GM21515 (cell line): ENCODE measurements around the gene KAZN.

Experiments used
- ATAC-seq: cut with Tn5 transposase; IDR thresholded peaks from one replicate; pipeline ENCODE4 v1.9.1; 2021; ENCODE audit not compliant: unreplicated experiment

Gene KAZN

DNA sequence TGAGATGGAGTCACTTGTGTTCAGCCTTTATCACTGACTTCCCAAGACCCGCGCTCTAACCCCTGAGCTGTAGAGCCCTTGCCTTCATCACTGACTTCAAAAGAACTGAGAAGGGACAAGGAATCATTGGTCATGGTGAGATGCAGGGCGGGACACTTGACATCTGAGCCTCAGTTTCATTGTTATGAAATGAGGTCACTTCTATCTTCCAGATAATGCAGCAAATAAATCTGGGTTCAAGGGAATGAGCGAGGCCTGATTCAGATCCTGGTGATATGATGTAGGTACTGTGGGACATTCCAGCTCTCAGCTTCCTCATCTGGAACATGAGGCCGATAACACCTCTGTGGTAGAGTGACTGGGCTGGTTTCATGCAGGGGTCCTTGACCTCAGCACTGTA, 13.8 kb downstream of the KAZN start:
- ATAC-seq, result no peak

DNA sequence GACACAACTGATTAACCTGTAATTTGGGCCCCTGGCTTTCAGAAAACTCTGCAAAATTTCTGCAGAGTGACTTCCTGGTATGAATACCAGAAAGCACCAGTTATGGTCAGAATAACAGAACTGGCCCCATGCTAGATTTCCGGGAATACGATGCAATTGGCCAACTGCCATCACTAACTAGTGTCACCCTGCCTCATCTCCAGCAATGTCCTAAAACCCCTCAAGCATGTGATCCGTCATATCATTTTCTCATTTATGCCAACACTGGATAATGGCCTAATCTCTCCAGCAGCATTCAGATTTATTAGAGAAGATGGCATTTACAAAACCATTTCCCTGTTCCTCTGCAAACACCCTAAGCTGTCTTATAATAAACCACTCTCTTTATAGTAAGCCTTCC, 15.4 kb downstream of the KAZN start:
- ATAC-seq, result no peak

DNA sequence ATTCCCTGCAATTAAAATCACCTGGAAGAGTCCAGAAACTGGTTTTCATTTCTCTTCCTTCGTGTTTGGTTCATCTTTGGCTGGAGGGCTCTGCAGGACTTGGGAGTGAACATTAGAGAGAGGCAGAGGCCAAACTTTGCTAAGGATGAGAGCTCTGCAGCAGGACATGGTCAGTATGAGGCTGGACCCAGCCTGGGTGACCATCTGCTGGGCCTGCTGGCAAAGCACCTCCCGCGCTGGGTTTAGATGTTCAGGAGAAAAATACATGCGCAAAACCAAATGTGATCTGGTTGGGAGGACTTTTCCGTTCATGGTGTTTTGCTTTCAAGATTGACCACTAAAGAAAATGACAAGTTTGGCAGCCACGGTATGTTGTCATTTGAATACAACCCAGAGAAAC, 15.9 kb downstream of the KAZN start:
- ATAC-seq, result no peak

DNA sequence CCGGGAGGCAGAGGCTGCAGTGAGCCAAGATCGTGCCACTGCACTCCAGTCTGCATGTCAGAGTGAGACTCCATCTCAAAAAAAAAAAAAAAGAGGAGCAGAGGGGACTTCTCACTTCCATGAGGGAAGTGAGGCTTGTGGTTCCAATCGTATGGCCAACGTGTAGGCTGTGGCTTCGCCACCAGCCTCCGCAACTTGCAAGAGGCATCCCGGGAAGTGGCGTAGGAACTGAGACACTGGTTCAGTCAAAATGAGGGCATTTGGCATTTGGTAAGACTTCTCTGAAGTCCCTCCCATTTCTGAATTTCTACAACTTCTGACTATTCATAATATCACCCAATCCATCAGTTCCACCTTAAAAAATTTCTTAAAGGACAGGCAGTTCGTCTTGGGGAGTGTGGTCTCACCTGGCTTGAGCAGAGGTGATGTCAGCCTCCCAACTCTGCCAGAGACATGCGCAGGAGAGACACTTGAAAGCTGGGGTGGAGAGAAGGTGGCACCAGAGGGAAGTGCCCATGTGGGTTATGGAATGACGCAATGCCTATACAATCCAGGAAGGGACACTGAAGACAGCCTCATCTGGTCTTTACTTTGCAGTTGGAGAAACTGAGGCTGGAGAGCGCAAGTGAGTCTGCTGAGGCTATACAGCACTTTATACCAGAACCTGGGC, 17.2 kb downstream of the KAZN start:
- no peak for ATAC-seq

DNA sequence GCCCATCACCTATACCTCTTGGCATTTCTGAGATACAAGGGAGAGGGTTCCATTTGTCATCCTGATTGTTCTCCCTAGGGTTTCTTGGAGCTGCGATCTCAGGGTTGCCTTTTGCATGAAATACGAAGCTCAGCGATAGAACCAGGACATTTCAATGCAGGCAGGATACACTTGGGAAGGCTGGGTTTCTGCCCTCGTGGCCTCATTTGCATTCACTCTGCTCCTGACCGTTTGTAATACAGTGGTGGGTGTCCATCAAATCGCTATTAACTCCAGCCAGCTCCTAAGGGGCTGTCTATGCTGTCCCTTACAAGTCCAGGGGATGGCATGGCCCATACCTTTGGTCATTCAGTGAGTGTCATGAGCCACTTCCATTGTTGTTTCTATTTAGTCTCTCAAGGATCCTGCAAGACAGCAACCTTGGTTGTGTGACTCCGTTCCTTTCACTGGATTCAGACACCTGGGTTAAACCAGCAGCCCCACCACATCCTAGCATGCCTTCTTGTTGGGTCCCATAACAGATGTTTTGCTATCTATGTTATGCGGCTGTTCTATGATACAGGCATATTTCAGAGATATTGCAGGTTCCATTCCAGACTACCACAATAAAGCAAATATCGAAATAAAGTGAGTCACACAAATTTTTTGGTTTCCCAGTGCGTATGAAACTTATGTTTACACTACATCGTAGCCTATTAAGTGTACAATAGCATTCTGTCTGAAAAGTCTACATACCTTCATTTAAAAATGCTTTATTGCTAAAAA, 18.3 kb downstream of the KAZN start:
- no peak for ATAC-seq

DNA sequence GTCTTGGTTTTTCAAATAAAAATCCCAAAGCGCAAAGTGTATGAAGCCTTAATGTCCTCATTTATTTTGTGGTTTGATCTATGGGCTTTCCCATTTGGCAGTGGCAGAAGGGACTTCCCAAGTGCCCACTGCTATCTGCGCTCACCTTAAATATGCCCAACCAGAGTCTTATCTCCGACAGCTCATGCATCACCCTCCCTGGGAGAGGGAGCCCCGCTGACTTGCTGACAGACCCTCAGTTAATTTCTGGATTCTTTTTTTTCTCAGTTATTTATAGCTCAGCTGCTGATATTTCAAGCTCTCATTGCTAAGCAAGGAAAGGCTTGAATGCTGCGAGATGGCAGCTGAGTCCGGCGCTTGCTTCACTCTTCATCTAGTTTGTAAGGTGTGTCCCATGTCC, 19.3 kb downstream of the KAZN start:
- ATAC-seq, result no peak

DNA sequence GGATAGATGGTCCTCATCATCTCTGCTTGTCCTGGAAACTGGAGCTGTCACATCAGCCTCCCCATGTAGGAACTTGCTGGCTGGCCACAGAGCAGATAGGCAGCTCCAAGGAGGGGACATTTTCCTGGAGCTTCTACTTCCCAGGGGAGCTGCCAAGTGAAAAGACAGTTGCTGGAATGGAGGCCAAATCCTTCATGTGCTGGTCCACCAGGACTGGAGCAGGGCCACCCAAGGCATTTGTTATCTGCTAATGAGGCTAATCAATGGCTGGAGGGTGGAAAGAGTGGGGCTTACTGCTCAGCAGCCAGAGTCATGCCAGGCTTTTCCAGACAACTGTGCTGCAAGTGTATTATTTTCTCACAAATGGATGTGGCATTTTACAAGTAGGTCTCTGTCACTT, 22.5 kb downstream of the KAZN start:
- ATAC-seq, result no peak

DNA sequence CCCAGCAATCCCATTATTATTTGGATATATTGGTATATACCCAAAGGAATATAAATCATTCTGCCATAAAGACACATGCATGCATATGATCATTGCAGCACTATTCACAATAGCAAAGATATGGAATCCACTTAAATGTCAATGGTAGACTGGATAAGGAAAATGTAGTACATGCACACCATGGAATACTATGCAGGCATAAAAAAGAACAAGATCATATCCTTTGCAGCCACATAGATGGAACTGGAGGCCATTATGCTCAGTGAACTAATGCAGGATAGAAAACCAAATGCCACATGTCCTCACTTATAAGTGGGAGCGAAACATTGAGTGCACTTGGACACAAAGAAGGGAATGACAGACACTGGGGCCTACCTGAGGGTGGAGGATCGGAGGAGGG, 24.6 kb downstream of the KAZN start:
- ATAC-seq, result no peak

DNA sequence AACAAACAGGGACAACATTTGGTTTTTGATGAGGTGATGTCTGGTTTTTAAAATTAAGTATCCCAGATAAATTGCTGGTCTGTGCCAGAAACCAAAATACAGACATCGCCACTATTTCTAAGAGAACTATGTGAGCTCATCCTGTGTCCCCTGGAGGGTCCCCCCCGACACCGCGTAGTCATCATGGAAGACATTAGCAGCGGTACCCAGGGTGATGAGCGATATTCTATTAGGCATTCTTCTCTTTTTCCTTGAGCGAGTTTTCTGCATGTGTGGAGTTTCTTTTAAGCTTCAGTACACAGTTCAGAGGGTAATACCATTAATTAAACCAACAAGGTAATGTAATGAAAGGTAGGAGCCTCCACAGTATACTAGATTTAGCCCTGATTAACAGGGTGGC, 26.5 kb downstream of the KAZN start:
- no peak for ATAC-seq

DNA sequence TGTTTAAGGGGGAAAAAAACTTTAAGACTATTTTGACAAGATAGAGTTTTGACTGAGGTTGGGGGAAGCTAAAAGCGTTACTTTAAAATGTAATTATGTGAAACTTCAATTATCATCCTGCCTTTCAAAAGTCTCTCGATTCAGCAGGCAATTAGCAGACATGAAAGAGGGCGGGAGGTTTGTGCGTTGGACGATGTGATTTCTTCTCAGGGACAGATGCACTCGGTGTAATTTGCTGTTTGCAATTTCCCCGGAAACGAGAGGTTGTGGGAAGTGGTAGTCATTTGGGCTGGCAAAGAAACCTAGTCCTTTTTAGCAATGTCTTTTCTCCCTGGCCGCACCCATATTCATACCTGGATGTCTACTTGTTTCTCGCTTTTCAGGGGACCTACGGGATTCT, 27.1 kb downstream of the KAZN start:
- ATAC-seq, result no peak

DNA sequence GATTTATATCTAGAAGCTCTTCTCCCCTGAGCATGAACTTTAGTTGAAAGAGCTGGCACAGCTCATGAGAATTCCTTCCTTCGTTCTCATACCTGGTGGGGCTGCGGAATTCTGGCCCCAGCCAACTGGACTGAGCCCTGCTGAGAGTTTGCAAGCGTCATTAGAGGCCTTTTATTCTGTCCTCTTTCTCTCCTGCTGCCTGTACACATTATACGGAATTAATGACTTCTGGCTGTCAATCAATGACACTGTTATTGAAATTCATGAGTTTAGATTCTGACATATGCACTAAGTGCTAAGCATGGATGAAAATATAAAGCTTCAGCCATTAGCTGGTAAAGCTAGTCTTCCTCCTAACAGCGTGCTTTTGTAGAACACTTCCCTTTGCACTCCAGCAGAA, 27.5 kb downstream of the KAZN start:
- ATAC-seq, result no peak

DNA sequence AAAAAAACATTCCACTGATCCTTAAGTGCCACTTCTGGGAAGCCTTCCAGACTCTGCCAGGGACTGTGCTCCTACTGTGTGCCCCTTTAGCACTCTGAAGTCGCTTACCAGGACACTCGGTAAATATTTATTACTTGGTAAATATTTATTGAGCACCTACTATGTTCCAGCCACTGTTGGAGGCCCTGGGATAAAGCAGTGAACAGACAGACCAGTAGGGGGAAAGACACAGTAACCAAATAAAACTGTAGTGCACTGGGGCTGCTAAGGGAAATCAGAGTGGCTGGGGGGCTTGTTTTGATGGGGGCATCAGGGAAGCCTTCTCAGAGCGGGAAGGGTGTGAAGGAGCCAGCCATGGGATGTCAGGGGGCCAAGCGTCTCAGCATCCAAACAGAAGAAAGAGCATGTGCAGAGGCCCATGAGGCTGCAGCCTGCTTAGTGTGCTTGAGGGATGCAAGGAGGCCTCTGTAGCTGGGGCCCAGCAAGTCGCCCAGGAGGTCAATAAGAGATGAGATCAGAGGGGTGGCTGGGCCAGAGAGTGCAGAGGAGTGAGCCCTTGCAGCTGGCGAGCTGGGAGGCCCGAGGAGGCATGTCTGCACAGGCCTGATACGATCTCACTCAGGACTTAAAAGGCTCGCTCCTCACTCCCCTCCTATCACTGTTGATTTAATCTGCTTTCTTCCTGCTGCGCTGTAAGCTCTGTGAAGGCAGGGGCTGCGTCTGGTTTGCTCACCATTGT, 28.6 kb downstream of the KAZN start:
- no peak for ATAC-seq

DNA sequence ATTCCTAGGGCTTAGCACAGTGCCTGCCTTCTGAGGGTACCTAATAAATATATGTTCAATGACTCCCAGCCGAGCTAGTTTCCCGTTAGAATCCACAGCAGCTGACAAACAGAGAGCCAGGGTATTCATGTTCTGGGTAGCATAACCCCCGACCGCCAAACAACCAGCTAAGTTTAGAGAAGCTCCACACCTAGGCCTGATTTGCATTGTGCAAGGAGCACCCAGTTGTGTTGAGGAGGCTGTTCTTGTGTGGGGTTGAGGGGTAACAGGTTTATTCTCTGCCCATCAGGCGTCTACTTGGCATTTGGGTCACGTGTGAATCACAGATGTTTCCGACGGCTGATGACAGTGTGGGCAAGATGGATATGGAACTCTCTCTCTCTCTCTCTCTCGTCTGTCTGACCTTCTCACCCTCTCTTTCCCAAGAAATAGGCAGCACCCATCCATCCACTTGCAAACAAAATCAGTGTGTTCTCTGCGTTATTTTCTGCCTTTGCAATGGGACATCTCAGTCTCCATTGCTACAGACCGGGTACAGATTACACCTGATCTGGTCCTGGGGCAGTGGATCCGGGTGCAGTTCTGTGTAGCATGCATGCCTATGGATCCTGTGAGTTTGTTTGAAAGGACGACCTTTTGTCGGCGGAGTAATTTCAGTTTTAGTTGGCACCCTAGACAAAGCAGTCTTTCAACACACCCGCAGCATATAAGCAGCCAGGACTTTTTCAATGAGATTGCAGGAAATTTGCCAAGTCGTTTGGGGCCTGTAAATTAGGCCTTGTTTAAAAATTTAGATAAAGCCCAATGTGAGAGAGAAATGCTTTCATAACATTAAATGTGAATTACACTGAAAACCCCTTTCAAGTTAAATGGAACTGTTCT, 29.4 kb downstream of the KAZN start:
- ATAC-seq, result no peak

DNA sequence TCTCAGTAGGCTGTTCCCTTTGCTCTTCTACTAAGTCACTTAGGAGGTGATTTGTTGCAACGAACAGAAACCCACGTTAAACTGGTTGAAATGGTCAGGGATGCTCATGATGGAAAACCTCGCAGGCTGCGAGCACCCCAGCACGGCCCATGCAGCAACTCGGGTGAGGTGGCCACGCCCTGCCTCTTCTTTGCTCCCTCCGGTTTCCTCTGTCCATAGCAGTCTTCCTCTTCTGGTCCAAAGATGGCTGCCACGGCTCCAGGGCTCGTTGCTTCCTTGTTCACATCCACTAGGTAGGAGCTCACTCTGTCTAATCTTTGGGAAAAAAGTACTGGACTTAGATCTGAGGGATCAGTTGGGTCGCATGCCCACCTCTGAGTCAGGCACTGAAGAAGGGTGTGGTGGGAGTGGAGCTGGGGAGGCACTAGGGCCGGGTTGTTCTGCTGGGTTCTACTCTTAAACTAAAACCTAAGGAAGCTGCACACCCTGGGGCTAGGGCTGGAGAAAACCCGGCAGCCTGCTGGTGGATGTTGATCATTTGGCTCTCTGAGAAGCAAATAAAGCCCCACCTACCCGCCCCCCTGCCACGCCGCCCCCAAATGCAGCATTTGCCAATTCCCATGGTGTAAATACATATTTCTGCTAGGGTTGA, 31.0 kb downstream of the KAZN start:
- ATAC-seq, result no peak

DNA sequence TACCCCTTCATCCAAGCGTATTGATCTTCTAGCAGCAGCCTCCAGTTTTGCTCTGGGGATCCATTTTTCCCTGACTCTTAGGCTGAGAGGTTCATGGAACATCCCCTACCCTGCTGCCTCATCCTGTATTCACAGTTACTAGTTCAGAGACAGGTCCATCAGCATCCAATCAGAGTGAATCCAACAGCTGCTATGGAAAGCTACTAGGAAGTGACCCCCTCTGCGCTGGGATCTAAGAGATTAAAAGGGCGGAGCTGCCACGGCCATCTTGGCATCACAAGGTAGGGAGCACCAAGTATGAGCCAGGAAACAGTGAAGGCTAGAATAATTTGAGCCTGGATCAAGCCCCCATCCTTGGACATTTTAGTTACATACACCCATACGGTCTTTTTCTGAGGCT, 32.5 kb downstream of the KAZN start:
- no peak for ATAC-seq

DNA sequence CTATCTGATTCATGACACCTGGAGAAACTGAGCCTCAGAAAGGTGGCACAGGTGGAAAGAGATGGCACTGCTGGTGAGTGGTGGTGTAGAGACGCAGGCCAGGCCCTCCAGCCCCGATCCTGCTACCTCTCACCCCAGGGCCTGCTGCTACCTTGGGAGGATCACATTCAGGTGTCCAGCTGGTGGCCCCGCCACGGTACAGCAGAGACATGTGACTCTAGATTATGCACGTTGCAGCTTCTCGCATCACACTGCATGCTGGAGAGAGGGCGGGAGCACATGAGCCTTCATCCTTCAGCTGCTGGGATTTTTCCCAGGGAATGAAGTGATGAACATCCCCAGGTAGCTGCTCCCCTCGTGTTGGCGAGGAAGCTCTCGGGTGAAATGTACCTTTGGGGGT, 32.9 kb downstream of the KAZN start:
- ATAC-seq, result no peak

DNA sequence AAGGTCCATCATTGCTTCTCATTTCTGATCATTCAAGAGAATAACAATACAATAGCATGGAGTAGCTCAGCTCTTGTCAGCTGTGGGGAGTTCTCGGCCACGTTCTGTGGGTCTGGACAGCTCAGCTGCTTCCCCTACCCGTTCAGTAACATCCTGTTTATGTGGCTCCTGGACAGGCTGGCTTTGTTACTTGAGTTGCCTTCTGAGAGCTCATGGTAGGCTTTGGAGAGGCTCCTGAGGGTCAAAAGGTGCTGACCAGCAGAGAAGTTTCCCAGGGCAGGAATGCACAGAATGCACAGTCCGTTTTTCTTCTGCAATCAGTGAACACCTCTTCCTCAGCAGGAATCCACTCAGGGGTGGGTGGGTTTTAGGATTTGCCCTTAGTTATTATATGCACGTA, 36.0 kb downstream of the KAZN start:
- ATAC-seq, result no peak

DNA sequence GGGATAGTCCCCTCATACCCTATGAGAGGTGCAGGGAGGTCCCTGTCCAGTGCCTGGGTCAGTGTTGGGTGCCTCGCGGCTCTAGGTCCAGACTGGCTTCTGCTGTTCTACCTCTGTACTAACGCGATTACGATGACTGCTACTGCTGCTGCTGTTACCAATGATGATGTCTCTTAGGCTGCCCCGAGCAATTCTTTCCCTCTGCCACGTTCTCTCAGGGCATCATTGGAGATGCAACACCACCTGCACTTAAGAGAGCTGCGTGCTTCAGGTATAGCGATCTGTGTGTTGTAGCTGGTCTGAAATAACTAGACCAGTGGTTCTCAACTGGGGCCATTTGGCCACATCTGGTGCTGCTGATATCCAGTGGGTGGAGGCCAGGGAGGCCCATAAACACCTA, 36.9 kb downstream of the KAZN start:
- ATAC-seq, result no peak

DNA sequence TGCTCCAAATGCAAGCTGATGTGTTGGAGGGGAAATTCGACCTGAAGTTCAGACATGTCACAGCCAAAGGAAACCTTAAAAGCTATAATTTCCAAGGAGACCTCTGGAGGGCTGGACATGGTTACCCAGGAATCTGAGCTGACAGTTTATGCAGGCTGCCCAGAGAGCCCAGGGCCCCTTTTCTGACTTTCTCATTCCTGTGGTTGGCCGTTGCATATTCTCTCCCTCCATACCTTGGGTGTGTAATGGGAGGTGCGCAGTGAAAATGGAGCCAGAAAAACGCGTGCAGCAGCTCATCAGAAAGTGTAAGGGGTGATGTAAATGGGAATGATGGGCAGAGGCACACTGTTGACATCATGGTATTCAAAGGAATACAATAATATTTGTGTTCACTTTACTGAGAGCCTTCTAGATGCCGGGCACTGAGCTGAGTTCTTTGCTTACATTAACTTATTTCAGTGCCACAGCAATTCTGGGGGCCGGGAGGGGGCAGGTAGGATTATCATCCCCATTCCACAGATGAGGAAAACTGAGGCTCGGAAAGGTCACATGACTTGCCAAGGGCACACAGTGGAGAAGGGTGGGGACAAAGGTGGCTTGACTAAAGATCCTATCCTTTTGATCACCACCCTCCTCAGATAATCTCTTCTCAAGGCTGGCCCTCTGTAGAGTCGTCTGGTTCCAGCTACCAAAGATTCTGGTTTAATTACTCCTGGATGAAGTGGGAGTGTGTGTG, 38.6 kb downstream of the KAZN start:
- no peak for ATAC-seq
